HG03095 (cell line): ENCODE measurements around the gene MORC3.
"Not testable (repeated sequence)": the region's sequence is repeated elsewhere in the genome, so short reads cannot be mapped to it uniquely, and the experiment has no call there.

Experiments used
- ATAC-seq: cut with Tn5 transposase; IDR thresholded peaks from one replicate; pipeline ENCODE4 v1.9.1; 2021; ENCODE audit warnings: moderate library complexity; ENCODE audit not compliant: unreplicated experiment

The MORC3 gene

GRCh38 chr21:36321325-36322082 is 1.5 kb downstream of the MORC3 start:
- no peak for ATAC-seq

- ATAC-seq: no peak
These were observed 2.1 kb downstream of the MORC3 start for GRCh38 chr21:36322083-36322424.

- ATAC-seq: no peak
These were observed 3.0 kb downstream of the MORC3 start for GRCh38 chr21:36323032-36323431.

GRCh38 chr21:36325373-36326010 is 5.5 kb downstream of the MORC3 start:
- no peak for ATAC-seq

GRCh38 chr21:36330904-36331303 is 10.9 kb downstream of the MORC3 start:
- no peak for ATAC-seq

- no peak for ATAC-seq
These were observed 17.1 kb downstream of the MORC3 start for GRCh38 chr21:36337099-36337509.

GRCh38 chr21:36338975-36339374 is 19.0 kb downstream of the MORC3 start:
- no peak for ATAC-seq

- ATAC-seq: not testable (repeated sequence)
These were observed 22.6 kb downstream of the MORC3 start for GRCh38 chr21:36342581-36342980.

GRCh38 chr21:36344931-36345330 is 24.9 kb downstream of the MORC3 start:
- ATAC-seq: no peak

GRCh38 chr21:36347278-36347961 is 27.4 kb downstream of the MORC3 start:
- no peak for ATAC-seq

- no peak for ATAC-seq
These were observed 27.9 kb downstream of the MORC3 start for GRCh38 chr21:36347962-36348328.

GRCh38 chr21:36349315-36349714 is 29.3 kb downstream of the MORC3 start:
- no peak for ATAC-seq

GRCh38 chr21:36350282-36350910 is 30.4 kb downstream of the MORC3 start:
- no peak for ATAC-seq

- ATAC-seq: no peak
These were observed 35.1 kb downstream of the MORC3 start for GRCh38 chr21:36354918-36355680.

- no peak for ATAC-seq
These were observed 35.9 kb downstream of the MORC3 start for GRCh38 chr21:36355868-36356267.

GRCh38 chr21:36359185-36359584 is 39.2 kb downstream of the MORC3 start:
- no peak for ATAC-seq

- ATAC-seq: no peak
These were observed 49.2 kb downstream of the MORC3 start for GRCh38 chr21:36369064-36369685.

- ATAC-seq: no peak
These were observed 56.0 kb downstream of the MORC3 start for GRCh38 chr21:36375994-36376393.

- no peak for ATAC-seq
These were observed 57.4 kb downstream of the MORC3 start for GRCh38 chr21:36377391-36377842.

GRCh38 chr21:36379251-36379650 is 59.3 kb downstream of the MORC3 start:
- ATAC-seq: no peak
